Adrenal gland (tissue), 5 donors: Measurements from ENCODE around the gene BSCL2.
"Not testable (repeated sequence)": the region's sequence is repeated elsewhere in the genome, so short reads cannot be mapped to it uniquely, and the experiment has no call there.

Experiments
- CTCF ChIP-seq, 6 experiments: fragments of 450-650 bp in 4 of 6; fragments of 200-600 bp in 2 of 6; sonication (generic) in 1 of 6; IDR thresholded peaks; 1 replicate in 5 of 6; 2 replicates in 1 of 6; pipeline versions ENCODE4 v1.5.1 to v1.8.0; 2016 to 2021; ENCODE audit warnings: antibody characterized with exemption in 6 of 6, mild to moderate bottlenecking in 2 of 6, moderate library complexity in 1 of 6
- POLR2A ChIP-seq, 2 donors: fragments of 450-650 bp; IDR thresholded peaks; one replicate each; pipeline ENCODE4 v1.6.1; 2017; ENCODE audit warnings: antibody characterized with exemption in 2 of 2, mild to moderate bottlenecking in 2 of 2, moderate library complexity in 1 of 2
- donor health status: DM: no; HTN: no; CAD: no.

- TF ChIP-seq POLR2A, CTCF (IDR thresholded peaks at IDR 0.05): not testable (repeated sequence)
Measured at GRCh38 chr11:62730076-62730475, 22.9 kb upstream of the BSCL2 start.
